ENCODE results near the gene TBC1D5.
"Not testable (repeated sequence)": the region's sequence is repeated elsewhere in the genome, so short reads cannot be mapped to it uniquely, and the experiment has no call there.

TBC1D5 gene

GRCh38 chr3:17640466-17640865 is 102.0 kb downstream of the TBC1D5 start:
- no peak for DNase-seq

DNA sequence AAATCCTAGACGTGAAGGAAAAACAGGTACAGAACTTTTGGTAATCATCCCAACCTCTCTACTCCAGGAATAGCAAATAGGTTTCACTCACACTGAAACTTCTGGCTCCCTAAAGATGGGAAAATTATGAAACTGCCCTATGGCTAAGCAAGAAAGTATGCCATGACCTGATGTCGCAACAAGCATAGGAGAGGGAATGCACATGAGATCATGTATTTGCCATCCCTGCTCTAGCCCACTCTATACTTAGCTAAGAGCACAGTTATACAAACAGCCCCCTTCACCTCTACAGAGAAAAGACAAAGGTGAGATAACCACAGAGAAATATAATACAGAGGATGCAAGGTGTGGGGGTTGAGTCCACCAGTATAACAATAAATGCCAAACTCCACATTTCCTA is 102.7 kb downstream of the TBC1D5 start:
- no peak for DNase-seq

GRCh38 chr3:17639257-17639656 is 103.2 kb downstream of the TBC1D5 start:
- DNase-seq = no peak

- no peak for DNase-seq
These were observed 104.1 kb downstream of the TBC1D5 start for GRCh38 chr3:17638356-17638755.

GRCh38 chr3:17635675-17636074 is 106.8 kb downstream of the TBC1D5 start:
- DNase-seq = not testable (repeated sequence)

DNA sequence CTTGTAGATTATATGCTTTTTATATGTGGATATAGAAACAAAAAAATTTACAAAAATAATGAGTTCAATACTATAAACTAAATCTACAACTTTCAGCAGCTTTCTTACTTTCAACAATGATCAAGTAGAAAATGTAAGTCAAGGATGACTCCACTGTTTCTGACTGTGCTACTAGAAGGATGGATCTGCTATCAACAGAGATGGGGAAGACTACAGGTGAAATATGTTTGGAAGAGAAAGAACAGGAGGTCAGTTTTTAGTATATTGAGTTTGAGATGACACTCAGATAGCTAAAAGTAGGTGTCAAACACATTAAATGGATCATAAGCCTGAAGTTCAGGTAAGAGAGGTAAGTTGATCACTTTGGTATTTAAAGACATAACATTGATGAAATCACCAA is 107.5 kb downstream of the TBC1D5 start:
- DNase-seq = no peak

GRCh38 chr3:17634201-17634600 is 108.2 kb downstream of the TBC1D5 start:
- no peak for DNase-seq

DNA sequence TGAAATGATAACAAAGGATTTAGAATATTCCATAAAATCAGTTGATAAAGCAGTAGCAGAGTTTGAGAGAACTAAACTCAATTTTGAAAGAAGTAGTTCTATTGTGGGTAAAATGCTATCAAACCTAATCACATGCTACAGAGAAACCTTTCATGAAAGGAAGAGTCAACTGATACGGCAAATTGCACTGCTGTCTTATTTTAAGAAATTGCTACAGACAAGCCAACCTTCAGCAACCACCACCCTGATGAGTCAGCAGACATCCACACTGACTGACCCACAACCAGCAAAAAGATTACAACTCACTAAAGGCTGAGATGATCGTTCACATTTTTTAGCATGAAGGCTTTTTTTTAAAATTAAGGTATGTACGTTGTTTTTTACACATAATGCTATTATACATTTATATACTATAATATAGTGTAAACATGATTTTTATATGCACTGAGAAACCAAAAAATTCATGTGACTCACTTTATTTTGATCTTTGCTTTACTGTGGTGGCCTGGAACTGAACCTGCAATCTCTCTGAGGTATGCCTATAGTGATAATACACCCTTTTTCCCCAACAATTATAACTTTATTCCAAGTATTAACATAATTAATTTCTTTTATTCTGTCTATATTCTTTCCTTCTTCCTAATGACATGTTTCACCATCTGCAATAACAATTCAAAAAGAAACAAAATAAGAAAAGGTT is 109.9 kb downstream of the TBC1D5 start:
- no peak for DNase-seq

- DNase-seq = no peak
These were observed 110.8 kb downstream of the TBC1D5 start for GRCh38 chr3:17631609-17632008.

DNA sequence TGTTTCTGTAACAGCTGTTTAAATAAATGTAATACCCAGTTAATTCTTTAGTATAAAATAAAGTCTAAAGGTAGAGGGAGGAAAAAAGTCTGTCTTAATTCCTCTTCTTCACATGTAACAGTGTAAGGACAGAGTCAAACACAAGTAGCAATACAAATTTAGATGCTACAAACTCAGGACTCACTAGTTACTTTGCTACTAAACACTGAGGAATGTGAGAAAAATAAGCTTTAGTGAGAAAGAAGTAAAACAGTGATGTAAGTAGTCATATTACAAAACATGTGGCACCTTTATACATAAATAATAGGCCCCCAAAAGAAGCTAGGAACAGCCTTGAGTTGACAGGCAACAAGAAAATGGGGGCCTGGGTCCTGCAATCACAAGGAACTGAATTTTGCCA is 113.0 kb downstream of the TBC1D5 start:
- DNase-seq = no peak

DNA sequence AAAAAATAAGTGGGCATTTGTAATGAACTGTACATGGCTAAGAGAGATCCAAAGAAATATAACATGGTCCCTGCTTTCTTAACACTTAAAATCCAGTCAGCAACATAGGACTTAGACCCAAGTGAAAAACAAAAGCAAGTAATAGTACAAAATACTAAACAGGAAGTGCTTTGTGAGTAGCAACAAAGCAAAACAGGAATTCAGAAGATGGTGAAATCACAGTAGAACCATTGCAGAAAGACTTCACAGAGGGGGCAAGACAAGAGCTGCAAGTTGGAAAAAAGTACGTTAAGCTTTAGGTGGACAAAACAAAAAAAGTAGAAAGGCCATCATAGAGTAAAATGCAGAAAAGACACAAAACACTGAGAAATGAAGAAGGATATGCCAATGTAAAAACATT is 116.0 kb downstream of the TBC1D5 start:
- no peak for DNase-seq

GRCh38 chr3:17625133-17625532 is 117.3 kb downstream of the TBC1D5 start:
- no peak for DNase-seq

GRCh38 chr3:17623464-17623863 is 119.0 kb downstream of the TBC1D5 start:
- no peak for DNase-seq

DNA sequence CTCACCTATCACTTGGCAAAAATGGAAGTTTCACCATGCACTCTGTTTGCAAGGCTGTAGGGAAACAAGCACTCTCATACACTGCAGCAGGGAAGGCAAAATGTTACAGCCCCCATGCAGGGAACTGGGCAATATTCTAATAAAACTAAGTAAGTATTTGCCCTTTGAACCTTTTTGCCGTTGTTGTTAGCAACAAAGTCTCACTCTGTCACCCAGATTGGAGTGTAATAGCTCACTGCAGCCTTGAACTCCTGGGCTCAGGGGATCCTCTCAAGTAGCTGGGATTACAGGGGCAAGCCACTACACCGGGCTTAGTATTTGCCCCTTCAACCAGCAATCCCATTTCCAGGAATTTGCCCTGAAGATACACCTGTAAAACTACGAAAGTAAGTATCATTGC is 122.5 kb downstream of the TBC1D5 start:
- no peak for DNase-seq

GRCh38 chr3:17613017-17613416 is 129.4 kb downstream of the TBC1D5 start:
- not testable (repeated sequence) for DNase-seq

DNA sequence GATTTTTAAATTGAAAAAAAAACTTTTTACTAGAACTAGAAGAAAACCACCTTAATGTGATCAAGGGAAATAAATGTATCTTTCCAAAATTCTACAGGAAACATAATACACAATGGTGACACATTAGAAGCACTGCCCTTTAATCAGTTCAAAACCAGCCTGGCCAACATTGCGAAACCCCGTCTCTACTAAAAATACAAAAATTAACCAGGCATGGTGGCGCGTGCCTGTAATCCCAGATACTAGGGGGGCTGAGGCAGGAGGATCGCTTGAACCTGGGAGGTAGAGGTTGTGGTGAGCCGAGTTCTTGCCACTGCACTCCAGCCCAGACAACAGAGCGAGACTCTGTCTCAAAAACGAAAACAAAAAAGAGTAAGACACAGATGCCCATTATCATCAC is 134.5 kb downstream of the TBC1D5 start:
- DNase-seq = no peak

- no peak for DNase-seq
These were observed 136.5 kb downstream of the TBC1D5 start for GRCh38 chr3:17605934-17606333.

GRCh38 chr3:17605032-17605431 is 137.4 kb downstream of the TBC1D5 start:
- no peak for DNase-seq

GRCh38 chr3:17602126-17602525 is 140.3 kb downstream of the TBC1D5 start:
- no peak for DNase-seq

DNA sequence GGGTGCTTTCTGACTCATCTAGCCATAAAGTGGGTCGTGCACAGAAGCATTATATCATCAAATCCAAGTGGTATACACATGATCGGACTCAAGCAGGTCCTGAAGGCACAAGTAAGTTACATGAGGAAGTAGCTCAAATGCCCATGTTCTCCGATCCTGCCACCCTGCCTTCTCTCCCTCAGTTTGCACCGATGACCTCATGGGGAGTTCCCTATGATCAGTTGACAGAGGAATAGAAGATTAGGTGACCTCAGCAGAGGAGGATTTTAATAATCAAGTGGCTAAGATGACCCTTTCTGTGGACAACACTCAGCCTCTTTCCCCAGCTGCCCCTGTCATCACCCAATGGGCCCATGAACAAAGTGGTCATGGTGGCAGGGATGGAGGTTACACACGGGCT is 149.5 kb downstream of the TBC1D5 start:
- DNase-seq = no peak

GRCh38 chr3:17590465-17590864 is 152.0 kb downstream of the TBC1D5 start:
- DNase-seq = no peak

- no peak for DNase-seq
These were observed 152.5 kb downstream of the TBC1D5 start for GRCh38 chr3:17589888-17590287.

- DNase-seq = no peak
These were observed 154.0 kb downstream of the TBC1D5 start for GRCh38 chr3:17588422-17588821.

GRCh38 chr3:17585394-17586325 is 156.8 kb downstream of the TBC1D5 start:
- no peak for DNase-seq

Data from NCI-H524 treated with DMSO at 0.1 percent for 48 hours (cell line).